ENCODE measurements around the gene PROX1. TPM values are rescaled to one million over a fixed set of nuclear protein-coding genes. Genes with fewer than 3 reads are reported as not detected.

PROX1 gene
- total and polyA plus RNA-seq, 2 of the 4 experiments (the other 2 are of a cell fraction) = under 0.01 to 0.02 TPM

DNA sequence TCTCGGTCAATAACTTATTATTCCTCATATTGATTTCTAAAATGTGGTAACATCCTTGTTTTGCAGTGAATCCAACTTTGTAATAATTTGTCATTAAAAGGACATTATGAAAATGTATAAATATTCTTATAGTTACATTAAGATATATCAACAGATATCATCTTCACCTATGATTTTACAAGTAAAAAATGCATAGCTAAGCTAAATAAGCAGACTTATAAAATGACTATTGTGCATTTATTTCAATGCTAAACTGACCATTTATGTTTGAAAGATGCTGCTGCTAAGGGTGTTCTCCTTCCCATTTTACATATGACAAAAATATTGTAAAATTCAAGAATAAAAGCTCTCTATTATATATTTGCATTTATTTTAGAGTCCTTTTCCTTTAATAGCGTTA is 7.8 kb downstream of the PROX1 start:
- Histone ChIP-seq H3K56ac (ENCODE audit: extremely low read depth, insufficient read depth, low read length) (no peak overlapping the region), H4K20me1 (ENCODE audit: insufficient read depth, low read length) (no peaks in the 10 kb centered on the region), H4K8ac (ENCODE audit: low read depth in 2 of 2, low read length in 2 of 2) (no peak overlapping the region), H3K36me3 (ENCODE audit: control insufficient read depth, insufficient read depth, low read length) (no peaks in the 10 kb centered on the region), H3K4me2 (ENCODE audit: low read depth, low read length) (no peak overlapping the region), H3K27ac (ENCODE audit: insufficient read depth, low read length) (no peak overlapping the region), H2BK5ac (ENCODE audit: low read depth, low read length, poor library complexity, severe bottlenecking) (no peak overlapping the region), H3K4ac (ENCODE audit: low read depth, low read length) (no peak overlapping the region), H3K9me3 (ENCODE audit: control insufficient read depth, insufficient read depth, low read length) (no peaks in the 10 kb centered on the region), H4K91ac (ENCODE audit: insufficient read depth, low read depth, low read length) (no peak overlapping the region), H3K4me1 (ENCODE audit: control insufficient read depth, insufficient read depth, low read length) (no peaks in the 10 kb centered on the region), H3K18ac (ENCODE audit: low read depth, low read length) (no peak overlapping the region), H3K14ac (replicated peaks; ENCODE audit: low read depth, low read length) (no peak overlapping the region), H3K79me1 (ENCODE audit: low read depth in 1 of 2, low read length in 2 of 2) (no peaks in the 10 kb centered on the region), H4K5ac (ENCODE audit: low read depth, low read length) (no peak overlapping the region), H2BK15ac (ENCODE audit: low read depth, low read length) (no peak overlapping the region), H3K23ac (ENCODE audit: low read depth, low read length) (no peak overlapping the region), H3K9ac (ENCODE audit: low read depth, low read length) (no peak overlapping the region), H2AK5ac (ENCODE audit: low read depth, low read length) (no peak overlapping the region), H3K27me3 (ENCODE audit: control insufficient read depth, insufficient read depth, low read length) (peaks cover 7% of the 10 kb centered on the region), H2BK120ac (ENCODE audit: low read depth, low read length) (no peak overlapping the region), H2AFZ (replicated peaks; ENCODE audit: low read length, poor library complexity) (no peak overlapping the region), H2BK20ac (ENCODE audit: low read depth, low read length) (no peak overlapping the region), H2AK9ac (replicated peaks; ENCODE audit: low read depth, low read length, poor library complexity) (no peak overlapping the region), H3K9me1 (ENCODE audit: insufficient read depth, low read length) (no peaks in the 10 kb centered on the region), H3K4me3 (ENCODE audit: insufficient read depth, low read depth, low read length) (no peak overlapping the region)
- intact Hi-C loops (cut with micrococcal nuclease) (no loop called here), in situ Hi-C loops (cut with MboI; ENCODE audit: low sequenced_read_pairs) (no loop called here), dilution Hi-C loops (cut with HindIII; ENCODE audit: low sequenced_read_pairs, unreplicated experiment) (no loop called here)
- CTCF ChIA-PET = interaction anchor here (0.5 to 1.5 kb wide), 2 partner anchors 14 to 817 kb away, joined by 3 to 6 read pairs; no protein-coding TSS in a partner anchor
- BruUV-seq (replicated peaks) = no TSS peak
- POLR2A ChIA-PET (ENCODE audit: unreplicated experiment) = no interaction called here
- no CpG with 5 or more reads among the region's 2 CpGs for WGBS, 2 experiments (ENCODE audit: extremely low coverage in 2 of 2, insufficient read length in 1 of 2)
- DNase-seq (no peak), ATAC-seq (ENCODE audit: low read depth) (no peak)
- TF ChIP-seq, protein P1, sequence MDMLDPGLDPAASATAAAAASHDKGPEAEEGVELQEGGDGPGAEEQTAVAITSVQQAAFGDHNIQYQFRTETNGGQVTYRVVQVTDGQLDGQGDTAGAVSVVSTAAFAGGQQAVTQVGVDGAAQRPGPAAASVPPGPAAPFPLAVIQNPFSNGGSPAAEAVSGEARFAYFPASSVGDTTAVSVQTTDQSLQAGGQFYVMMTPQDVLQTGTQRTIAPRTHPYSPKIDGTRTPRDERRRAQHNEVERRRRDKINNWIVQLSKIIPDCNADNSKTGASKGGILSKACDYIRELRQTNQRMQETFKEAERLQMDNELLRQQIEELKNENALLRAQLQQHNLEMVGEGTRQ (IDR thresholded peaks at IDR 0.05; ENCODE audit: low read depth, low read length) = no peak
- TF ChIP-seq MAFK (IDR thresholded peaks at IDR 0.05; ENCODE audit: low read depth, low read length) = peak; percentile 85

Measured in IMR-90 (cell line).